ENCODE measurements around the gene JAG2. TPM values are rescaled to one million over a fixed set of nuclear protein-coding genes. Genes with fewer than 3 reads are reported as not detected.

The JAG2 gene
- total and polyA plus RNA-seq, 3 donors from 2014 or later, result 12.9 to 21.3 (median 20.4) TPM

- Histone ChIP-seq H3K27me3 (no peaks in the 10 kb centered on the region), H3K27ac (no peak overlapping the region), H3K36me3 (ENCODE audit: low read depth, missing control alignments) (no peaks in the 10 kb centered on the region), H3K9me3 (no peaks in the 10 kb centered on the region), H3K4me1 (no peaks in the 10 kb centered on the region), H3K4me3 (no peak overlapping the region)
- TF ChIP-seq POLR2A (IDR thresholded peaks at IDR 0.05) (no peak), CTCF (IDR thresholded peaks at IDR 0.05) (no peak)
- intact Hi-C loops (cut with DNase I; ENCODE audit: low total_unique reads), result loop anchor here (10.0 kb wide), 1 partner anchor 255 kb away; no protein-coding TSS in a partner anchor
- DNase-seq, result no peak
- WGBS, 2 donors, result 73 to 85% methylated on average over 6 of the region's 6 CpGs
These were observed 68.8 kb downstream of the JAG2 start for GRCh38 chr14:105099778-105100177.

- 81 to 95% methylated on average over 8 of the region's 8 CpGs for WGBS, 2 donors
- Histone ChIP-seq H3K27ac (no peak overlapping the region), H3K4me1 (peaks cover 8% of the 10 kb centered on the region), H3K27me3 (no peaks in the 10 kb centered on the region), H3K36me3 (ENCODE audit: low read depth, missing control alignments) (no peaks in the 10 kb centered on the region), H3K9me3 (no peaks in the 10 kb centered on the region), H3K4me3 (no peak overlapping the region)
- intact Hi-C loops (cut with DNase I; ENCODE audit: low total_unique reads), result loop anchor here (10.0 kb wide), 1 partner anchor 256 kb away; no protein-coding TSS in a partner anchor
- TF ChIP-seq POLR2A (IDR thresholded peaks at IDR 0.05) (no peak), CTCF (IDR thresholded peaks at IDR 0.05) (no peak)
- DNase-seq, result no peak
These were observed 70.3 kb downstream of the JAG2 start for GRCh38 chr14:105098316-105098715.

- TF ChIP-seq CTCF (IDR thresholded peaks at IDR 0.05) (no peak), POLR2A (IDR thresholded peaks at IDR 0.05) (no peak)
- no peaks in the 10 kb centered on the region for H3K9me3 ChIP-seq
- no peak overlapping the region for H3K4me3 ChIP-seq
- WGBS, 2 donors, result 77 to 90% methylated on average over 3 to 7 of the region's 7 CpGs
- no peaks in the 10 kb centered on the region for H3K36me3 ChIP-seq (ENCODE audit: low read depth, missing control alignments)
- peaks cover 10% of the 10 kb centered on the region for H3K4me1 ChIP-seq
- H3K27me3 ChIP-seq, result no peaks in the 10 kb centered on the region
- intact Hi-C loops (cut with DNase I; ENCODE audit: low total_unique reads), result loop anchor here (10.0 kb wide), 1 partner anchor 257 kb away; no protein-coding TSS in a partner anchor
- no peak overlapping the region for H3K27ac ChIP-seq
- no peak for DNase-seq
These were observed 70.8 kb downstream of the JAG2 start for GRCh38 chr14:105097794-105098127.

- no peaks in the 10 kb centered on the region for H3K27me3 ChIP-seq
- no peak for DNase-seq
- TF ChIP-seq POLR2A (IDR thresholded peaks at IDR 0.05), result no peak
- no peak for TF ChIP-seq CTCF (IDR thresholded peaks at IDR 0.05)
These were observed 72.2 kb downstream of the JAG2 start for GRCh38 chr14:105096206-105096875.

More at GRCh38 chr14:105096206-105096875, 72.2 kb downstream of the JAG2 start:
- 87% methylated on average over 14 to 15 of the region's 15 CpGs for WGBS, 2 donors
- H3K36me3 ChIP-seq (ENCODE audit: low read depth, missing control alignments), result no peaks in the 10 kb centered on the region
- no peak overlapping the region for H3K4me3 ChIP-seq
- intact Hi-C loops (cut with DNase I; ENCODE audit: low total_unique reads), result loop anchor here (10.0 kb wide), 1 partner anchor 258 kb away; no protein-coding TSS in a partner anchor
- H3K27ac ChIP-seq, result no peak overlapping the region
- peaks cover 19% of the 10 kb centered on the region for H3K4me1 ChIP-seq
- H3K9me3 ChIP-seq, result no peaks in the 10 kb centered on the region

Data from testis (tissue), 3 donors.